CD14-positive monocyte (primary cell): ENCODE measurements around the gene CDH23. TPM values are rescaled to one million over a fixed set of nuclear protein-coding genes. Genes with fewer than 3 reads are reported as not detected.

Experiments used
- DNase-seq, 3 donors: peaks; one replicate each; pipeline ENCODE4 v3.0.0-alpha.2; 2011 to 2022
- H2AFZ ChIP-seq: 2 replicates; pipeline ENCODE4 v1.6.0; 2012; ENCODE audit warnings: mild to moderate bottlenecking, low read depth, low read length, inconsistent platforms; ENCODE audit not compliant: insufficient read depth, poor library complexity, severe bottlenecking
- H3K27ac ChIP-seq, 2 donors: 1 replicate in 1 of 2; 2 replicates in 1 of 2; pipeline ENCODE4 v1.5.1; 2012 to 2013; ENCODE audit warnings: low read length in 2 of 2, control low read depth in 1 of 2, inconsistent platforms in 1 of 2, low read depth in 1 of 2, mild to moderate bottlenecking in 1 of 2
- H3K27me3 ChIP-seq, 2 donors: one replicate each; pipeline versions ENCODE4 v1.6.0 to v1.6.1; 2011 to 2013; ENCODE audit warnings: low read length in 2 of 2; ENCODE audit not compliant: control insufficient read depth in 2 of 2, insufficient read depth in 2 of 2
- H3K36me3 ChIP-seq, 2 donors: replicated peaks in 1 of 2; 1 replicate in 1 of 2; 2 replicates in 1 of 2; pipeline versions ENCODE4 v1.5.1 to v1.6.1; 2012 to 2013; ENCODE audit warnings: low read length in 2 of 2, control low read depth in 1 of 2, inconsistent platforms in 1 of 2, mild to moderate bottlenecking in 1 of 2; ENCODE audit not compliant: insufficient read depth in 2 of 2, control insufficient read depth in 1 of 2
- H3K4me1 ChIP-seq, 2 donors: 1 replicate in 1 of 2; 2 replicates in 1 of 2; pipeline versions ENCODE4 v1.5.1 to v1.6.1; 2012 to 2013; ENCODE audit warnings: low read length in 2 of 2, control low read depth in 1 of 2, inconsistent platforms in 1 of 2, mild to moderate bottlenecking in 1 of 2, moderate library complexity in 1 of 2; ENCODE audit not compliant: insufficient read depth in 2 of 2, control insufficient read depth in 1 of 2
- H3K4me2 ChIP-seq: replicated peaks from 2 replicates; pipeline ENCODE3; 2012; ENCODE audit warnings: low read length, moderate library complexity, mild to moderate bottlenecking; ENCODE audit not compliant: poor library complexity, severe bottlenecking; ENCODE audit errors: extremely low read depth
- H3K4me3 ChIP-seq, 3 experiments: fragments of 200-600 bp in 1 of 3; sonication (generic) in 1 of 3; replicated peaks in 1 of 3; 1 replicate in 2 of 3; 2 replicates in 1 of 3; pipeline ENCODE4 v1.5.1; 2011 to 2013; ENCODE audit warnings: low read length in 3 of 3, mild to moderate bottlenecking in 3 of 3, control low read depth in 2 of 3, low read depth in 2 of 3, inconsistent platforms in 1 of 3, moderate library complexity in 1 of 3
- H3K79me2 ChIP-seq: 2 replicates; pipeline ENCODE4 v1.6.0; 2012; ENCODE audit warnings: mild to moderate bottlenecking, control low read depth, inconsistent platforms, low read length, moderate library complexity; ENCODE audit not compliant: insufficient read depth
- H3K9ac ChIP-seq: 2 replicates; pipeline ENCODE4 v1.6.0; 2017; ENCODE audit warnings: low read length, mild to moderate bottlenecking; ENCODE audit not compliant: insufficient read depth, poor library complexity, severe bottlenecking
- H3K9me3 ChIP-seq, 2 donors: replicated peaks in 1 of 2; 1 replicate in 1 of 2; 2 replicates in 1 of 2; pipeline versions ENCODE4 v1.5.1 to v1.6.1; 2012 to 2013; ENCODE audit warnings: low read length in 2 of 2, control low read depth in 1 of 2; ENCODE audit not compliant: control insufficient read depth in 1 of 2, insufficient read depth in 1 of 2
- H4K20me1 ChIP-seq: 2 replicates; pipeline ENCODE4 v1.6.0; 2012; ENCODE audit warnings: mild to moderate bottlenecking, low read length, control low read depth, moderate library complexity; ENCODE audit not compliant: insufficient read depth
- H3K27ac Mint-ChIP-seq, 7 donors: one replicate each; pipeline ENCODE4 v1.8.0; 2020; ENCODE audit warnings: mild to moderate bottlenecking in 7 of 7, mixed read lengths in 7 of 7, moderate library complexity in 6 of 7, inconsistent platforms in 2 of 7
- H3K27me3 Mint-ChIP-seq, 3 donors: one replicate each; pipeline ENCODE4 v1.8.0; 2021 to 2022; ENCODE audit warnings: low read depth in 3 of 3, mild to moderate bottlenecking in 3 of 3, mixed read lengths in 3 of 3, moderate library complexity in 3 of 3, inconsistent platforms in 1 of 3
- H3K36me3 Mint-ChIP-seq, 2 donors: one replicate each; pipeline ENCODE4 v1.8.0; 2020; ENCODE audit warnings: mixed read lengths in 2 of 2, inconsistent platforms in 1 of 2, mild to moderate bottlenecking in 1 of 2
- H3K4me1 Mint-ChIP-seq: one replicate; pipeline ENCODE4 v1.8.0; 2020; ENCODE audit warnings: mild to moderate bottlenecking, mixed read lengths
- H3K4me3 Mint-ChIP-seq, 2 donors: one replicate each; pipeline ENCODE4 v1.8.0; 2020; ENCODE audit warnings: mild to moderate bottlenecking in 2 of 2, mixed read lengths in 2 of 2, moderate library complexity in 1 of 2
- H3K9me3 Mint-ChIP-seq, 7 donors: one replicate each; pipeline ENCODE4 v1.8.0; 2020 to 2022; ENCODE audit warnings: mixed read lengths in 7 of 7, mild to moderate bottlenecking in 6 of 7, moderate library complexity in 6 of 7, inconsistent platforms in 2 of 7
- WGBS: methylation state at CpG from one replicate; pipeline ENCODE4 v1.1.5; 2013; ENCODE audit warnings: missing lambda C conversion rate; ENCODE audit not compliant: insufficient coverage; 5-methylcytosine and 5-hydroxymethylcytosine counted together
- intact Hi-C, 2 donors: fragments of 100-400 bp; cut with micrococcal nuclease; formaldehyde crosslinking; loops; one replicate each; pipeline versions ENCODE4 v1.15.0 to v1.15.1; 2023
- polyA plus RNA-seq, 3 donors: library from polyadenylated mRNA; depleted of rRNA in 1 of 3; unstranded in 2 of 3; stranded (reverse) in 1 of 3; fragments of 300-500 nt in 2 of 3; fragments of >200 nt in 1 of 3; fragmentation: Illumina TruSeq in 2 of 3; gene quantifications; 1 replicate in 2 of 3; 2 replicates in 1 of 3; pipeline ENCODE4 v1.2.3, GENCODE V29; 2012 to 2021
- TF ChIP-seq, protein P1 (sequence below): fragments of 200-600 bp; IDR thresholded peaks from one replicate; pipeline ENCODE4 v1.8.0; 2022; ENCODE audit warnings: antibody characterized with exemption, mild to moderate bottlenecking

Gene CDH23
- polyA plus RNA-seq, 3 donors: 8.2 to 36.2 (median 10.5) TPM

DNA sequence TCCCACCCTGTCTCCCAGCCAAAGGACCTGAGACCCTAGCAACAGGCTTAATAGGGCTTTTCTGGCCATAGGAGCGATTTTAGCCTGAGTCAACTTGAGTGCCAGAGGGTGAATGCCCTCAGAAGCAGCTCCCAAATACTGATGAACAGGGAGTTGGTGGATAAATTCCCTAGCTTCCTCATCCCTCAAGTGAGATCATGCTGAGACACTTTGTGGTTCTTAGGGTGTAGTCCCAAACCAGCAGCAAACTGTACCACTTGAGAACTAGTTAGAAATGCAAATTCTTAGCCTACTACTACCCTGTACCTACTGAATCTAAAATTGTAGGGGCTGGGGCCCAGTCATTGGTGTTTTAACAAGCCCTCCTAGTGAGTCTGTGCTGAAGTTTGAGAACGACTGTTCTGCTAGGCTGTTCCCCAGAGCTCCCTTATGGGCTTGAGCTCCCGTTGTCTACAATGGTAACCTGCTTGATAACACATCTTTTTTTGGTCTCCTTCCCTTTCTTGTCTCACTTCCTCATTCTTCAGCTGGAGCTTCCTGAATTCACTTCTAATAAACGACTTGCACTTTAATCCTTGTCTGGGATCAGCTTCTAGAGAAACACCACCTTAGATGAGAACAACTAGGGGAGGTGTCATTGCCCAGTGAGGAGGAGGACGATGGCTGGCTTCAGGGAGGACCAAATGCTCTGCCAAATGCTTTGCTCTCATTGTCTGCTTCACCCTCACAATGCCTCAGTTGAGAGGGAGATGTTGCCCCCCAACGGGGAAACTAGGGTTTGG is 18.2 kb upstream of the CDH23 start:
- Histone ChIP-seq H3K9ac (peak overlapping the region; percentile 21), H3K9me3 (no peaks in the 10 kb centered on the region), H3K27ac (peak overlapping the region; percentile 74 to 89), H3K4me2 (peak overlapping the region; percentile 55), H4K20me1 (no peaks in the 10 kb centered on the region), H2AFZ (peak overlapping the region; percentile 26), H3K36me3 (no peaks in the 10 kb centered on the region), H3K4me1 (peaks cover 75 to 78% of the 10 kb centered on the region in 2 donors), H3K79me2 (peaks cover 9% of the 10 kb centered on the region), H3K27me3 (no peaks in the 10 kb centered on the region), H3K4me3 (peak overlapping the region in 1 of 3 experiments; percentile 78)
- Mint-ChIP-seq H3K36me3 (no peaks in the 10 kb centered on the region), H3K4me1 (peaks cover 64% of the 10 kb centered on the region), H3K4me3 (peak overlapping the region; percentile 52 to 65), H3K27ac (peak overlapping the region; percentile 78 to 94 (median 92)), H3K27me3 (peaks cover 0 to 2% (median 2%) of the 10 kb centered on the region in 3 donors), H3K9me3 (peaks cover 0 to 2% (median 0%) of the 10 kb centered on the region in 7 donors)
- 2% methylated on average over 3 of the region's 6 CpGs for WGBS
- TF ChIP-seq, protein P1, sequence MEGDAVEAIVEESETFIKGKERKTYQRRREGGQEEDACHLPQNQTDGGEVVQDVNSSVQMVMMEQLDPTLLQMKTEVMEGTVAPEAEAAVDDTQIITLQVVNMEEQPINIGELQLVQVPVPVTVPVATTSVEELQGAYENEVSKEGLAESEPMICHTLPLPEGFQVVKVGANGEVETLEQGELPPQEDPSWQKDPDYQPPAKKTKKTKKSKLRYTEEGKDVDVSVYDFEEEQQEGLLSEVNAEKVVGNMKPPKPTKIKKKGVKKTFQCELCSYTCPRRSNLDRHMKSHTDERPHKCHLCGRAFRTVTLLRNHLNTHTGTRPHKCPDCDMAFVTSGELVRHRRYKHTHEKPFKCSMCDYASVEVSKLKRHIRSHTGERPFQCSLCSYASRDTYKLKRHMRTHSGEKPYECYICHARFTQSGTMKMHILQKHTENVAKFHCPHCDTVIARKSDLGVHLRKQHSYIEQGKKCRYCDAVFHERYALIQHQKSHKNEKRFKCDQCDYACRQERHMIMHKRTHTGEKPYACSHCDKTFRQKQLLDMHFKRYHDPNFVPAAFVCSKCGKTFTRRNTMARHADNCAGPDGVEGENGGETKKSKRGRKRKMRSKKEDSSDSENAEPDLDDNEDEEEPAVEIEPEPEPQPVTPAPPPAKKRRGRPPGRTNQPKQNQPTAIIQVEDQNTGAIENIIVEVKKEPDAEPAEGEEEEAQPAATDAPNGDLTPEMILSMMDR: no peak
- peak; percentile 54 to 80 (median 76) for DNase-seq
- intact Hi-C loops: loop anchor here (5.0 to 10.0 kb wide), 4 partner anchors 56 to 944 kb away; partner anchors contain the start of genes SLC29A3 (in 1 of the 2) and VSIR (in 1 of the 2)

DNA sequence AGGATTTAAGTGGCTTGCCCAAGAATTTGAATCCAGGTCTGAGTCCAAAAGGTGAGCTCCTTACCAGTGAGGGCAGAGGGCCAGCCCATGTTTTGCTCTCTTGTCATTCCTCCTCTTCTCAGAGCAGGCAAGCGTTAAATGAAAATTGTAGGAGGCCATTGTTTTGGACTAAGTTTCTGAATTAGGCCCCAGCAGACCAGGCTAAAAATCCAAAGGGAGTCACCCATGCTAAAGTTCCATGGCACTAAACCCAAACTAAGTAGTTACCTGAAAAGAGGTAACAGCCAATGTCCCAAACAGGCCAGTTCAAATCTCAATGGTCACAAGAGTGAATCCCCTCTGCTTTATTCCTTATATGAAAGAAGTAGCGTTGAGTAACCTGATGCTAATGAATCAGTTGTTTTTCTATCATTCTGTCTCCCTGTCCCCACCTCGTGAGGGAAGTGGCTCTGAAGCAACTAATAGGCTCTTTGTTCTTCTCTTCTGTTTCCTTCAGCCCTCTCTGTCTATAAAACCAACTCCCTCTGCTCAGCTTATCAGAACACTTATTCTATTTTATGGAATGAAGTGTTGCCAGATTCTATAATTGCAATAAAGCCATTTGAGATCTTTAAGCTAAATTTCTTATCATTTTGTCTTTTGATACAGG is 17.5 kb upstream of the CDH23 start:
- Histone ChIP-seq H3K27ac (peak overlapping the region; percentile 74 to 89), H3K27me3 (no peaks in the 10 kb centered on the region), H3K9me3 (no peaks in the 10 kb centered on the region), H3K9ac (peak overlapping the region; percentile 19), H3K4me2 (peak overlapping the region; percentile 55), H4K20me1 (no peaks in the 10 kb centered on the region), H3K4me1 (peaks cover 72 to 78% of the 10 kb centered on the region in 2 donors), H3K79me2 (peaks cover 9% of the 10 kb centered on the region), H2AFZ (no peak overlapping the region), H3K36me3 (no peaks in the 10 kb centered on the region), H3K4me3 (peak overlapping the region in 1 of 3 experiments; percentile 78)
- Mint-ChIP-seq H3K4me1 (peaks cover 56% of the 10 kb centered on the region), H3K27me3 (peaks cover 0 to 2% (median 2%) of the 10 kb centered on the region in 3 donors), H3K4me3 (peak overlapping the region; percentile 27 to 65), H3K27ac (peak overlapping the region; percentile 78 to 94 (median 92)), H3K36me3 (no peaks in the 10 kb centered on the region), H3K9me3 (peaks cover 0 to 2% (median 0%) of the 10 kb centered on the region in 7 donors)
- peak in 2 of 3 donors; percentile 56 to 67 for DNase-seq
- WGBS: no CpG with 5 or more reads among the region's 3 CpGs
- intact Hi-C loops: loop anchor here (5.0 to 10.0 kb wide), 4 partner anchors 57 to 943 kb away; partner anchors contain the start of genes SLC29A3 (in 1 of the 2) and VSIR (in 1 of the 2)
- TF ChIP-seq, protein P1: no peak
